Left lobe of liver (tissue), 2 donors: ENCODE results near the gene SLC27A1. TPM values are rescaled to one million over a fixed set of nuclear protein-coding genes. Genes with fewer than 3 reads are reported as not detected.
A peak's percentile ranks its signal among the peaks of the same experiment; 100 is the strongest.
"Not testable (repeated sequence)": the region's sequence is repeated elsewhere in the genome, so short reads cannot be mapped to it uniquely, and the experiment has no call there.

Source experiments
- ATAC-seq: fragments of 200-7000 bp; cut with Tn5 transposase; one replicate; pipeline ENCODE4 v1.9.1; 2020; ENCODE audit warnings: mild to moderate bottlenecking, moderate library complexity
- DNase-seq: peaks from one replicate; pipeline ENCODE4 v3.0.0-alpha.2; 2020; ENCODE audit warnings: low spot score
- total RNA-seq: library from RNA; stranded (reverse); gene quantifications from one replicate; pipeline ENCODE4 v1.2.1, GENCODE V29; 2021
- donor health status: DM: no; HTN: no; CAD: no; lungs with moderate emphysema.
- donor health status: DM: no; HTN: yes; CAD: no.

The SLC27A1 gene
- total RNA-seq, 1 donor from 2014 or later: 7.0 TPM

GRCh38 chr19:17532557-17532956, 62.2 kb downstream of the SLC27A1 start:
- ATAC-seq (no peak), DNase-seq (no peak)

- no peak for ATAC-seq
- DNase-seq: no peak
Measured at GRCh38 chr19:17534767-17535166, 64.4 kb downstream of the SLC27A1 start.

- ATAC-seq: no peak
- no peak for DNase-seq
Measured at GRCh38 chr19:17536955-17537354, 66.6 kb downstream of the SLC27A1 start.

GRCh38 chr19:17538684-17539237, 68.4 kb downstream of the SLC27A1 start:
- ATAC-seq (no peak), DNase-seq (no peak)

GRCh38 chr19:17539238-17540117, 69.2 kb downstream of the SLC27A1 start:
- peak; percentile 75 for ATAC-seq
- peak; percentile 80 for DNase-seq

- no peak for DNase-seq
- ATAC-seq: no peak
Measured at GRCh38 chr19:17540174-17540573, 69.8 kb downstream of the SLC27A1 start.

- DNase-seq (no peak), ATAC-seq (no peak)
Measured at GRCh38 chr19:17541184-17541759, 70.9 kb downstream of the SLC27A1 start.

- DNase-seq: no peak
- ATAC-seq: no peak
Measured at GRCh38 chr19:17542042-17542441, 71.7 kb downstream of the SLC27A1 start.

GRCh38 chr19:17542793-17543582, 72.7 kb downstream of the SLC27A1 start:
- ATAC-seq: no peak
- no peak for DNase-seq

GRCh38 chr19:17543986-17544385, 73.7 kb downstream of the SLC27A1 start:
- ATAC-seq (no peak), DNase-seq (no peak)

- ATAC-seq: no peak
- DNase-seq: no peak
Measured at GRCh38 chr19:17544418-17544817, 74.1 kb downstream of the SLC27A1 start.

GRCh38 chr19:17548145-17548544, 77.8 kb downstream of the SLC27A1 start:
- DNase-seq: no peak
- no peak for ATAC-seq

GRCh38 chr19:17549085-17549740, 78.9 kb downstream of the SLC27A1 start:
- DNase-seq: no peak
- ATAC-seq: no peak

GRCh38 chr19:17550076-17550667, 79.8 kb downstream of the SLC27A1 start:
- ATAC-seq (no peak), DNase-seq (no peak)

GRCh38 chr19:17552735-17553134, 82.4 kb downstream of the SLC27A1 start:
- ATAC-seq: not testable (repeated sequence)

GRCh38 chr19:17553256-17553655, 82.9 kb downstream of the SLC27A1 start:
- ATAC-seq: peak; percentile 8

More at GRCh38 chr19:17552735-17553134, 82.4 kb downstream of the SLC27A1 start:
- DNase-seq: not testable (repeated sequence)

GRCh38 chr19:17554968-17555479, 84.7 kb downstream of the SLC27A1 start:
- ATAC-seq (no peak), DNase-seq (no peak)

More at GRCh38 chr19:17553256-17553655, 82.9 kb downstream of the SLC27A1 start:
- DNase-seq: peak; percentile 54

- peak; percentile 97 for ATAC-seq
- DNase-seq: peak; percentile 97
Measured at GRCh38 chr19:17555480-17555928, 85.2 kb downstream of the SLC27A1 start, which contains the start of gene COLGALT1. TSS of gene COLGALT1 (plus strand) at chr19:17555649. CDS start at chr19:17555714, 65 bp downstream.
